ENCODE measurements around the gene NARF. TPM values are rescaled to one million over a fixed set of nuclear protein-coding genes. Genes with fewer than 3 reads are reported as not detected.
A peak's percentile ranks its signal among the peaks of the same experiment; 100 is the strongest.

NARF gene
- total RNA-seq, 5 donors from 2014 or later (not counting 1 experiment from before 2014, with no cell fraction given) = 85.7 to 113 (median 101) TPM

DNA sequence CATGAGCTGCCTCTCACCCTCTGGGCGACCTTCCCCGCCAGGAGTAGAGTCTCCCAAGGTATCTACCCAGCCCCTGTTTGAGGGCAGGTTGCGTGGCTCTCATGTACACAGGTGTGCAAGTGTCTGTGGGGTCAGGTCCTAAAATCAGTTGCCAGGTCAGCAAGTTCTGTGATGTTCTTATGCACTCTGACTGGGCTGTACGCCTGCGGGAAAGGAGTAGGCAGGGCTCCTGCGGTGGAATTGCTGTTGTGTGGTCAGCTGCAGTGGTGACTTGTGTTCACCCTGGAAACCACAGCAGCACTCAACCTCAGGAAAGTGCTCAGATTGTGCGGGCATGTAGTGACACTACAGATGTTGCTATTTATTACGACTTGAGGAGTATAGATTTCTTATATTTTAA lies 19.4 kb downstream of the NARF start:
- Histone ChIP-seq H3K27me3 (replicated peaks in 1 of 2; ENCODE audit: control insufficient read depth in 2 of 2, extremely low read depth in 1 of 2, insufficient read depth in 2 of 2, low read length in 1 of 2) (no peaks in the 10 kb centered on the region), H3K9me3 (no peaks in the 10 kb centered on the region), H3K4me1 (ENCODE audit: control insufficient read depth in 1 of 2, extremely low read depth in 1 of 2, insufficient read depth in 2 of 2, low read length in 2 of 2) (no peaks in the 10 kb centered on the region), H3K27ac (ENCODE audit: low read length) (no peak overlapping the region), H3K4me3 (ENCODE audit: control insufficient read depth in 1 of 2, extremely low read depth in 1 of 2, low read length in 1 of 2) (no peak overlapping the region), H3K36me3 (ENCODE audit: control insufficient read depth in 2 of 2, extremely low read depth in 1 of 2, insufficient read depth in 1 of 2, low read length in 1 of 2) (peaks cover 24 to 62% of the 10 kb centered on the region in 2 donors)
- POLR2A ChIA-PET = no interaction called here
- DNase-seq (no peak), ATAC-seq (replicated peaks in 1 of 4) (no peak)
- H3K4me1 Mint-ChIP-seq = peaks cover 0 to 9% (median 3%) of the 10 kb centered on the region in 3 donors
- 52% methylated on average over 8 of the region's 8 CpGs for WGBS (ENCODE audit: insufficient coverage)
- H3K27ac Mint-ChIP-seq = peak overlapping the region; percentile 39 to 64
- H3K27me3 Mint-ChIP-seq = no peaks in the 10 kb centered on the region
- peaks cover 38% of the 10 kb centered on the region for H3K36me3 Mint-ChIP-seq
- CTCF ChIA-PET = interaction anchor here in 1 of 2 donors (0.6 kb wide), 1 partner anchor 76 kb away, joined by 3 read pairs; no protein-coding TSS in a partner anchor
- H3K9me3 Mint-ChIP-seq = no peaks in the 10 kb centered on the region
- no peak overlapping the region for H3K4me3 Mint-ChIP-seq

DNA sequence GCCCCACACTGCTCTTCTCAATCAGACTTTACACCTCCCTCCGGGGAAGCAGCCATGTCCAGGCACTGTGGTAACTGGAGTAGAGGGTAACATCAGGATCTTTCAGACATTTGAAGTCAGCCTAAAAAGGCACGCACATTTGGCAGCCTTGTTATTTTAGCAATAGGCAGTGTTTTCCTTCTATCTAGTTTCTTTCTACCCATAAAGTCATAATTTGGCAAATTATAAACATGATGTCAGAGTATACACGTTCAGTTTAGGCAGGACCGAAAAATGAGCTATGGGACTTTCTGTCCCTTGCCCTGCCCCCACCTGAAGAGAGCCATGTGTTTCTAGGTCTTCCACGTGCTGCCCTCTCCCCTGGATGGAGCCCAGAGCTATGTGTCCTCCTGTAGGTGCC lies 21.1 kb downstream of the NARF start:
- ATAC-seq (replicated peaks in 1 of 4) = no peak
- H3K4me1 Mint-ChIP-seq = peaks cover 0 to 9% (median 3%) of the 10 kb centered on the region in 3 donors
- Histone ChIP-seq H3K27ac (ENCODE audit: low read length) (no peak overlapping the region), H3K27me3 (replicated peaks in 1 of 2; ENCODE audit: control insufficient read depth in 2 of 2, extremely low read depth in 1 of 2, insufficient read depth in 2 of 2, low read length in 1 of 2) (no peaks in the 10 kb centered on the region), H3K4me3 (ENCODE audit: control insufficient read depth in 1 of 2, extremely low read depth in 1 of 2, low read length in 1 of 2) (no peak overlapping the region), H3K36me3 (ENCODE audit: control insufficient read depth in 2 of 2, extremely low read depth in 1 of 2, insufficient read depth in 1 of 2, low read length in 1 of 2) (peaks cover 33 to 69% of the 10 kb centered on the region in 2 donors), H3K9me3 (no peaks in the 10 kb centered on the region), H3K4me1 (ENCODE audit: control insufficient read depth in 1 of 2, extremely low read depth in 1 of 2, insufficient read depth in 2 of 2, low read length in 2 of 2) (no peaks in the 10 kb centered on the region)
- no peaks in the 10 kb centered on the region for H3K27me3 Mint-ChIP-seq
- H3K4me3 Mint-ChIP-seq = no peak overlapping the region
- peaks cover 39% of the 10 kb centered on the region for H3K36me3 Mint-ChIP-seq
- ChIA-PET CTCF (no interaction called here), POLR2A (no interaction called here)
- DNase-seq = no peak
- WGBS (ENCODE audit: insufficient coverage) = 95% methylated on average over 2 of the region's 5 CpGs
- no peak overlapping the region for H3K27ac Mint-ChIP-seq
- H3K9me3 Mint-ChIP-seq = no peaks in the 10 kb centered on the region

DNA sequence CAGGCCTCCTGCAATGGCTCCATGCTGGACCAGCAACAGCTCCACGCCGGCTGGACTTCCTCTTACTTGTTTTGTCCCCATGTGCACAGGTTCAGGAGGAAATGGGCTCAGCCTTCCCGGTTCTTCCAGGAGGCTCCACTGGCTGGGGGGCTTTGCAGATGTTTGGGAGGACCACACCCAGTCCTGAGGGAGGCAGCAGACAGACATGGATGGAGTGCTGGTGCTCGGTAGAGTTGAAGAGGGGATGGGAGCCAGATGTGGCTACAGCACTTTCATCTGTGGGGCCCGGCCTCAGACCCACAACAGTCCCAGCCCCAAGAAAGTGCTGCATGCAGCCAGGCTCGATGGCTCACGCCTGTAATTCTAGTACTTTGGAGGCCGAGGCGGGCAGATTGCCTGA lies 21.8 kb downstream of the NARF start:
- no peak overlapping the region for H3K4me3 ChIP-seq (ENCODE audit: control insufficient read depth in 1 of 2, extremely low read depth in 1 of 2, low read length in 1 of 2)
- H3K27me3 ChIP-seq (replicated peaks in 1 of 2; ENCODE audit: control insufficient read depth in 2 of 2, extremely low read depth in 1 of 2, insufficient read depth in 2 of 2, low read length in 1 of 2) = no peaks in the 10 kb centered on the region
- no peaks in the 10 kb centered on the region for H3K27me3 Mint-ChIP-seq
- H3K9me3 ChIP-seq = no peaks in the 10 kb centered on the region
- DNase-seq (no peak), ATAC-seq (replicated peaks in 1 of 4) (no peak)
- H3K36me3 Mint-ChIP-seq = peaks cover 45% of the 10 kb centered on the region
- no peak overlapping the region for H3K27ac Mint-ChIP-seq
- POLR2A ChIA-PET = no interaction called here
- no peak overlapping the region for H3K4me3 Mint-ChIP-seq
- no peaks in the 10 kb centered on the region for H3K4me1 ChIP-seq (ENCODE audit: control insufficient read depth in 1 of 2, extremely low read depth in 1 of 2, insufficient read depth in 2 of 2, low read length in 2 of 2)
- peaks cover 37 to 69% of the 10 kb centered on the region in 2 donors for H3K36me3 ChIP-seq (ENCODE audit: control insufficient read depth in 2 of 2, extremely low read depth in 1 of 2, insufficient read depth in 1 of 2, low read length in 1 of 2)
- CTCF ChIA-PET = interaction anchor here in 1 of 2 donors (0.7 kb wide), 1 partner anchor 129 kb away, joined by 4 read pairs; no protein-coding TSS in a partner anchor
- peaks cover 0 to 12% (median 4%) of the 10 kb centered on the region in 3 donors for H3K4me1 Mint-ChIP-seq
- H3K27ac ChIP-seq (ENCODE audit: low read length) = no peak overlapping the region
- 90% methylated on average over 2 of the region's 9 CpGs for WGBS (ENCODE audit: insufficient coverage)
- H3K9me3 Mint-ChIP-seq = no peaks in the 10 kb centered on the region

DNA sequence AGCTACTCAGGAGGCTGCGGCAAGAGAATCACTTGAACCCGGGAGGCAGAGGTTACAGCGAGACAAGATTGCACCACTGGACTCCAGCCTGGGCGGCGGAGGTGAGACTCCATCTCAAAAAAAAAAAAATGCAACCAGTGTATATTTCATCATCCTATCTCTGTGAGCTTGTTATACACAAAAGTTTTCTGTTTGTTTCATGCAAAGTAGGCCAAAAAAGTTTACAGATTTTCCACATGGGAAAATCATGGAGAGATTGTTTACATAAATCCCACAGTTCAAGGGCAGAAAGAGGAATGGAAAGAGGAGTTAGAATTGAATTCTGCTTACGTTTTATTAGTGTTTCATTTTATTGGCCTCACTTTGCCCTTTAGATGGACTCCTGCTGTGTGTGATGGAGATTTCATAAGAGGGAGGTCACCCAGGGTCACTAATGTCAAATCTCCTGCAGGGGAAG lies 24.7 kb downstream of the NARF start:
- POLR2A ChIA-PET = no interaction called here
- Mint-ChIP-seq H3K27ac (no peak overlapping the region), H3K9me3 (no peaks in the 10 kb centered on the region), H3K4me1 (peaks cover 10 to 27% (median 14%) of the 10 kb centered on the region in 3 donors), H3K36me3 (peaks cover 51% of the 10 kb centered on the region), H3K27me3 (no peaks in the 10 kb centered on the region), H3K4me3 (no peak overlapping the region)
- no peaks in the 10 kb centered on the region for H3K27me3 ChIP-seq (replicated peaks in 1 of 2; ENCODE audit: control insufficient read depth in 2 of 2, extremely low read depth in 1 of 2, insufficient read depth in 2 of 2, low read length in 1 of 2)
- no peak for DNase-seq
- H3K36me3 ChIP-seq (ENCODE audit: control insufficient read depth in 2 of 2, extremely low read depth in 1 of 2, insufficient read depth in 1 of 2, low read length in 1 of 2) = peaks cover 43 to 83% of the 10 kb centered on the region in 2 donors
- peaks cover 0 to 15% of the 10 kb centered on the region in 2 experiments for H3K4me1 ChIP-seq (ENCODE audit: control insufficient read depth in 1 of 2, extremely low read depth in 1 of 2, insufficient read depth in 2 of 2, low read length in 2 of 2)
- H3K9me3 ChIP-seq = no peaks in the 10 kb centered on the region
- ATAC-seq (replicated peaks in 1 of 4) = no peak
- 93% methylated on average over 3 of the region's 6 CpGs for WGBS (ENCODE audit: insufficient coverage)
- H3K27ac ChIP-seq (ENCODE audit: low read length) = no peak overlapping the region
- CTCF ChIA-PET = no interaction called here
- H3K4me3 ChIP-seq (ENCODE audit: control insufficient read depth in 1 of 2, extremely low read depth in 1 of 2, low read length in 1 of 2) = no peak overlapping the region

DNA sequence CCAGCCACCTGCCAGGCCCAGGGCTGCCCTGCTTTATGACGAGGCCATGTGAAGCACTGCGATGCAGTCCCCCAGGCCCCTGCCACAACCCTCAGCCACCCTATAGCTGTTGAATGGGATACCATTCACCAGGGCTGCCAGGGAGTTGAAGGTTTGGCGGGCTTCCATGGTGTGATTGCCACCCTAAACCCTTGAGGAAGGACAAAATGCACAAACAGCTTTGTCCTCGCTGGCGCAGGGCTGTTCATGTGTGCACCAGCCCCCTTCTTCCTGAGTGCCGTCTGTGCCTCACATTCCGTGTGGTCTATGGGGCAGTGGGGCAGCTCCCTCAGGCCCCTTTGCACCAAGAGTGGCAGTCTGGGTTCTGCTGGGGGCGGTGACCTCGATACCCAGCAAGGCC lies 25.3 kb downstream of the NARF start:
- WGBS (ENCODE audit: insufficient coverage) = 96% methylated on average over 9 of the region's 9 CpGs
- Mint-ChIP-seq H3K9me3 (no peaks in the 10 kb centered on the region), H3K27me3 (no peaks in the 10 kb centered on the region), H3K4me1 (peaks cover 10 to 25% (median 14%) of the 10 kb centered on the region in 3 donors), H3K36me3 (peaks cover 49% of the 10 kb centered on the region), H3K27ac (no peak overlapping the region), H3K4me3 (no peak overlapping the region)
- Histone ChIP-seq H3K9me3 (no peaks in the 10 kb centered on the region), H3K4me1 (ENCODE audit: control insufficient read depth in 1 of 2, extremely low read depth in 1 of 2, insufficient read depth in 2 of 2, low read length in 2 of 2) (peaks cover 0 to 15% of the 10 kb centered on the region in 2 experiments), H3K27me3 (replicated peaks in 1 of 2; ENCODE audit: control insufficient read depth in 2 of 2, extremely low read depth in 1 of 2, insufficient read depth in 2 of 2, low read length in 1 of 2) (no peaks in the 10 kb centered on the region), H3K36me3 (ENCODE audit: control insufficient read depth in 2 of 2, extremely low read depth in 1 of 2, insufficient read depth in 1 of 2, low read length in 1 of 2) (peaks cover 37 to 78% of the 10 kb centered on the region in 2 donors), H3K27ac (ENCODE audit: low read length) (no peak overlapping the region), H3K4me3 (ENCODE audit: control insufficient read depth in 1 of 2, extremely low read depth in 1 of 2, low read length in 1 of 2) (no peak overlapping the region)
- ChIA-PET CTCF (no interaction called here), POLR2A (no interaction called here)
- DNase-seq = no peak
- no peak for ATAC-seq (replicated peaks in 1 of 4)

DNA sequence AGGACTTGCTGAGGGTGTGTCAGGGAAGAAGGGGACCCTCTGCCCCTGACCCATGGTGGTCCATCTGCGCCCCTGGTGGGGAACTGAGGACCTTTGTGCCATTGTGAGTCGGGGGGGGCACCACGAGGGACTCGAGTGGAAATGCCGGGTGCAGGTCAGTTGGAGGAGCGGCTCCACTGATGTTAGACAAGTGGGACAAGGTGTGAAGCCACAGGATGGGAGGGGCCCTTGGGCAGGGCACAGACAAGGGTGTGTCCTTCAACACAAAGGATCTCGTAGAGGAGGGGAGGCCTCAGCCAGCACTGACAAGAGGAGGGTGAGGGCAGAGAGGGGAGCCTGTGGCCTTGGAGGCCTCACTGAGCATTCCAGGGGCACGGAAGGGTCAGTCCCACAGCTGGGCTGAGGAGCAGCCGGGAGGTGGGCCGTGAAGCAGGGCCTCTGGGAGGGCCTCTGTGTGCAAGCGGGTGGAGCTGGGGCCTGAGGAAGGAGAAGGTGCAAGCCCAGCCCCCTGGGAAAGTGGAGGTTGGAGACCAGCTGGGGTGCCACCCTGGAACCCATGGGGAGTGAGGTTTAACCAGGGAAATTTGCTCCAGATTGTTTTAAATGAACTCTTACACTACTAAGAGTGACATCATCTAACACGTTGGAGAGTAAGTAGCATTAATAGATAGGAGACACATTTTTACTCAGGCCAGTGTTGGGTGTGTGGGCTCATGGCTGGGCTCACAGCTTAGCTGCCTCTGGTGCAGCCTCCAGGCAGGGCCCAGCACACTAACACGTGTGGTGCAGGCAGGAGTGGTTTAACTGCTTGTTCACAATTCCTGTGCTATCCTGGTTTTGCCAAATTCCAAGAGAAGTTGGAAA lies 27.9 kb downstream of the NARF start:
- H3K27ac Mint-ChIP-seq = peak overlapping the region; percentile 84
- POLR2A ChIA-PET = no interaction called here
- no peaks in the 10 kb centered on the region for H3K27me3 Mint-ChIP-seq
- H3K36me3 Mint-ChIP-seq = peaks cover 39% of the 10 kb centered on the region
- no peaks in the 10 kb centered on the region for H3K27me3 ChIP-seq (replicated peaks in 1 of 2; ENCODE audit: control insufficient read depth in 2 of 2, extremely low read depth in 1 of 2, insufficient read depth in 2 of 2, low read length in 1 of 2)
- peak in 2 of 4 experiments; percentile 25 to 26 for ATAC-seq (replicated peaks in 1 of 4)
- H3K27ac ChIP-seq (ENCODE audit: low read length) = peak overlapping the region; percentile 18
- no peak for DNase-seq
- no peak overlapping the region for H3K4me3 Mint-ChIP-seq
- H3K4me3 ChIP-seq (ENCODE audit: control insufficient read depth in 1 of 2, extremely low read depth in 1 of 2, low read length in 1 of 2) = no peak overlapping the region
- WGBS (ENCODE audit: insufficient coverage) = 52% methylated on average over 12 of the region's 13 CpGs
- H3K4me1 Mint-ChIP-seq = peaks cover 10 to 25% (median 14%) of the 10 kb centered on the region in 3 donors
- no peaks in the 10 kb centered on the region for H3K9me3 ChIP-seq
- CTCF ChIA-PET = no interaction called here
- no peaks in the 10 kb centered on the region for H3K9me3 Mint-ChIP-seq
- peaks cover 0 to 15% of the 10 kb centered on the region in 2 experiments for H3K4me1 ChIP-seq (ENCODE audit: control insufficient read depth in 1 of 2, extremely low read depth in 1 of 2, insufficient read depth in 2 of 2, low read length in 2 of 2)
- H3K36me3 ChIP-seq (ENCODE audit: control insufficient read depth in 2 of 2, extremely low read depth in 1 of 2, insufficient read depth in 1 of 2, low read length in 1 of 2) = peaks cover 23 to 53% of the 10 kb centered on the region in 2 donors
